SK-N-SH treated with all-trans-retinoic acid at 6 μM for 48 hours (cell line): ENCODE measurements around the gene NTN1.

Experiments used
- CREB5 ChIP-seq: fragments of 250-450 bp; sonication (Bioruptor Pico); IDR thresholded peaks from 2 replicates; pipeline ENCODE4 v1.5.1; 2020; ENCODE audit warnings: low read depth, mild to moderate bottlenecking, moderate library complexity
- PPARA ChIP-seq: fragments of 250-450 bp; sonication (Bioruptor Pico); IDR thresholded peaks from 2 replicates; pipeline ENCODE4 v1.5.0; 2020; ENCODE audit warnings: mild to moderate bottlenecking, borderline replicate concordance
- SNAI2 ChIP-seq: fragments of 250-450 bp; sonication (Bioruptor Pico); IDR thresholded peaks from 2 replicates; pipeline ENCODE4 v1.5.0; 2020; ENCODE audit warnings: mild to moderate bottlenecking, moderate library complexity
- ZFP3 ChIP-seq: fragments of 250-450 bp; sonication (Bioruptor Pico); IDR thresholded peaks from 2 replicates; pipeline ENCODE4 v1.5.0; 2020; ENCODE audit warnings: mild to moderate bottlenecking, moderate library complexity
- ZNF70 ChIP-seq: fragments of 450-650 bp; formaldehyde crosslinking; IDR thresholded peaks from 2 replicates; pipeline ENCODE4 v1.5.0; 2020; ENCODE audit warnings: mild to moderate bottlenecking, moderate library complexity
- ZNF8 ChIP-seq: fragments of 450-650 bp; formaldehyde crosslinking; IDR thresholded peaks from 2 replicates; pipeline ENCODE4 v1.5.0; 2020; ENCODE audit warnings: mild to moderate bottlenecking, moderate library complexity
- TF ChIP-seq, protein P1 (sequence below): fragments of 250-450 bp; sonication (Bioruptor Pico); IDR thresholded peaks from 2 replicates; pipeline ENCODE4 v1.8.0; 2020; ENCODE audit warnings: mild to moderate bottlenecking, moderate library complexity, borderline replicate concordance

GRCh38 chr17:9018726-9019125 lies 2.6 kb upstream of the NTN1 start:
- TF ChIP-seq SNAI2 (CRISPR knock-in tag), result no peak
- TF ChIP-seq PPARA (CRISPR knock-in tag), result no peak
- TF ChIP-seq, protein P1, sequence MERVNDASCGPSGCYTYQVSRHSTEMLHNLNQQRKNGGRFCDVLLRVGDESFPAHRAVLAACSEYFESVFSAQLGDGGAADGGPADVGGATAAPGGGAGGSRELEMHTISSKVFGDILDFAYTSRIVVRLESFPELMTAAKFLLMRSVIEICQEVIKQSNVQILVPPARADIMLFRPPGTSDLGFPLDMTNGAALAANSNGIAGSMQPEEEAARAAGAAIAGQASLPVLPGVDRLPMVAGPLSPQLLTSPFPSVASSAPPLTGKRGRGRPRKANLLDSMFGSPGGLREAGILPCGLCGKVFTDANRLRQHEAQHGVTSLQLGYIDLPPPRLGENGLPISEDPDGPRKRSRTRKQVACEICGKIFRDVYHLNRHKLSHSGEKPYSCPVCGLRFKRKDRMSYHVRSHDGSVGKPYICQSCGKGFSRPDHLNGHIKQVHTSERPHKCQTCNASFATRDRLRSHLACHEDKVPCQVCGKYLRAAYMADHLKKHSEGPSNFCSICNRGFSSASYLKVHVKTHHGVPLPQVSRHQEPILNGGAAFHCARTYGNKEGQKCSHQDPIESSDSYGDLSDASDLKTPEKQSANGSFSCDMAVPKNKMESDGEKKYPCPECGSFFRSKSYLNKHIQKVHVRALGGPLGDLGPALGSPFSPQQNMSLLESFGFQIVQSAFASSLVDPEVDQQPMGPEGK, result no peak
- TF ChIP-seq ZNF70, result no peak
- no peak for TF ChIP-seq CREB5 (CRISPR knock-in tag)
- no peak for TF ChIP-seq ZFP3 (CRISPR knock-in tag)
- TF ChIP-seq ZNF8 (CRISPR knock-in tag), result no peak
